ENCODE results near the gene PTPA.

Gene PTPA

GRCh38 chr9:129177791-129178567, 66.8 kb downstream of the PTPA start, which contains the start of gene IER5L (continued):
- TF ChIP-seq ZNF398 (tag by site-specific recombination; IDR thresholded peaks at IDR 0.05) (0 out of 2 replicates have a peak, but pooled peaks have one; percentile 25), GFI1B (tag by site-specific recombination; IDR thresholded peaks at IDR 0.05) (no peak), ZNF174 (tag by site-specific recombination; IDR thresholded peaks at IDR 0.05) (no peak), ZBTB10 (tag by site-specific recombination; IDR thresholded peaks at IDR 0.05) (peak; percentile 70), ZNF670 (tag by site-specific recombination; IDR thresholded peaks at IDR 0.05; ENCODE audit: low read depth) (no peak), ZBTB49 (tag by site-specific recombination; IDR thresholded peaks at IDR 0.05; ENCODE audit: low read depth) (no peak), ZIC2 (tag by site-specific recombination; IDR thresholded peaks at IDR 0.05) (peak; percentile 21; the same call in 1 of the 2 replicates), ZFP41 (tag by site-specific recombination; IDR thresholded peaks at IDR 0.05; ENCODE audit: borderline replicate concordance) (no peak), ZNF654 (tag by site-specific recombination; IDR thresholded peaks at IDR 0.05; ENCODE audit: low read depth) (no peak), RBAK (tag by site-specific recombination; IDR thresholded peaks at IDR 0.05) (no peak), ZNF488 (tag by site-specific recombination; IDR thresholded peaks at IDR 0.05) (no peak), ZBTB48 (tag by site-specific recombination; IDR thresholded peaks at IDR 0.05) (no peak), ZNF426 (tag by site-specific recombination; IDR thresholded peaks at IDR 0.05) (no peak), ZNF645 (tag by site-specific recombination; IDR thresholded peaks at IDR 0.05) (peak; percentile 80; the same call in 1 of the 2 replicates), ZNF354C (tag by site-specific recombination; IDR thresholded peaks at IDR 0.05; ENCODE audit: borderline replicate concordance, low read depth) (no peak), ZNF114 (tag by site-specific recombination; IDR thresholded peaks at IDR 0.05) (no peak), ZNF692 (tag by site-specific recombination; IDR thresholded peaks at IDR 0.05) (peak; percentile 75), ZNF664 (tag by site-specific recombination; IDR thresholded peaks at IDR 0.05) (no peak), ZNF214 (tag by site-specific recombination; IDR thresholded peaks at IDR 0.05; ENCODE audit: borderline replicate concordance) (no peak), ZNF571 (tag by site-specific recombination; IDR thresholded peaks at IDR 0.05) (no peak), IKZF3 (tag by site-specific recombination; IDR thresholded peaks at IDR 0.05) (no peak), ZNF184 (tag by site-specific recombination; IDR thresholded peaks at IDR 0.05) (no peak), CTCF (tag by site-specific recombination; IDR thresholded peaks at IDR 0.05) (peak; percentile 73), ZNF660 (tag by site-specific recombination; IDR thresholded peaks at IDR 0.05) (peak; percentile 77), ZNF510 (tag by site-specific recombination; IDR thresholded peaks at IDR 0.05; ENCODE audit: insufficient replicate concordance) (no peak)

Data from HEK293 (cell line).